Hypothalamus (tissue), 51 donors: ENCODE measurements around the gene HDAC10.
"Not testable (repeated sequence)": the region's sequence is repeated elsewhere in the genome, so short reads cannot be mapped to it uniquely, and the experiment has no call there.

ENCODE experiments used
- DNase-seq, 51 donors: peaks; one replicate each; lab custom pipeline; 2025; lab: John Stamatoyannopoulos, UW

HDAC10 gene

DNA sequence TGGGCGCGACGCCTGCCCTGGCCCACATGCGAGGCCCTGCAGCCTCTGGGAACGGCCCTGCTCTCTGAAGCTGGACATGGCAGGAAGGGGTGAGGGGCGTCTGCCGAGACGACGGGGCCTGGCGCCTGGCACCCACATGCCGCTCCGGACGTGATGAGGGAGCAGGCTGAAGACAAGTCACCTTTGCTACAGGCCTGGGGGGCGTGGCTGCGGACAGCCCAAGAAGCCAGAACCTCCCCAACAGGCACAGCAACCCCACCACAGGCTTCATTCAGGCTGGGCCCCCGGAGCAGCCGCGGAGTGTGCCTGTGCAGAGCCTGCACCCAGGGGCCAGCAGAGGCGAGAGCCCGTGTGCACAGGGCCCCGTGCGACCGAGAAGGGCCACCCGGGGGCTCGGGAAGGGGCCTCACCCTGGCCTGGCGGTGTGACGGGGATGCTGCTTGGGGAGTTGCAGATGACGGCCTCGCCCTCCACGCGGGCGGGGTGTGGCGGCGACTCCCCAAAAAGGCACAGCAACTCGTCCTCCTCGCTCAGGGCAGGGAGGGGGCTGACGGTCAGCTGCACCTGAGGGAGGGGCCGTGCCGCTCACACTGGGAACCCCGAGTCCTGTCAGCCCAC, 35.7 kb upstream of the HDAC10 start:
- DNase-seq = no peak

DNA sequence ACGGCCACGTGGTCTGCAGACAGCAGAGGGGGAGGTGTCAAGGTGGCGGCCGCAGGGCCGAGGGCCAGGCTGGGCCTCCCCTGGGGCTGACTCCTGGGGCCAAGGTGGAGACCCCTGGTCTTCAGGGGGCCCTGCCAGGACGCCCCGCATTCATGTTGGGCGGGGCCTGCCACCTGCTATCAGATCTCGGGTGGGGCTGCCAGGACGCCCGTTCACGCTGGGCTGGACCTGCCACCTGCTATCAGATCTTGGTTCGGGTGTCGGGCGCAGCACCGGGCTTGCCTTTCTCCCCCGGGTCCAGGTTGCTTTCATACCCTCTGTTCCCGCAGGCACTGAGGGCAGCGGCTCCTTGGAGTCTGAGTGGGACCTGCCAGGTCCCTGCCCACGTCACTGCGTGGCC, 35.2 kb upstream of the HDAC10 start:
- no peak for DNase-seq

DNA sequence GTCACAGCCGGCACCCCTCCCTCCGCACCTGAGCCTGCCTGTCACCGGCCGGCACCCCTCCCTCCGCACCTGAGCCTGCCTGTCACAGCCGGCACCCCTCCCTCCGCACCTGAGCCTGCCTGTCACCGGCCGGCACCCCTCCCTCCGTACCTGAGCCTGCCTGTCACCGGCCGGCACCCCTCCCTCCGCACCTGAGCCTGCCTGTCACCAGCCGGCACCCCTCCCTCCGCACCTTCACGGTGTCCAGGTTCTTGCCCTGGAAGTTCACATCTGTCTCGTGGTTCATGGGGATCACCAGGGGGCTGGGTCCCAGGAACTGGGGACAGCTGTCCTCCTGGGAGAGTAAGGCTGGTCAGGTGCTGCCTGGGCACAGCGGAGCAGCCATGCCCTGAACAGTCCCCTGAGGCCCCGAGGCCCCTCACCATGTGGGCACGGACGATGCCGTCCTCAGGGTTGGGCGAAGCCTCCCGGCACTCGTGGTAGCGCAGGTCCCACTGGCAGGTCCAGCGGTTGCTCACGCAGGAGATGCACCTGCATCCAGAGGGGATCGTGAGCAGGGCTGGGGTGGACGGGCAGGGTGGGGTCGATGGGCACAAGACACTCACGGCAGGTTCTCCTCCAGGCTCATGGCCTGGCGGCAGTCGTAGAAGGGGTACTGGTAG, 34.6 kb upstream of the HDAC10 start:
- DNase-seq = no peak

DNA sequence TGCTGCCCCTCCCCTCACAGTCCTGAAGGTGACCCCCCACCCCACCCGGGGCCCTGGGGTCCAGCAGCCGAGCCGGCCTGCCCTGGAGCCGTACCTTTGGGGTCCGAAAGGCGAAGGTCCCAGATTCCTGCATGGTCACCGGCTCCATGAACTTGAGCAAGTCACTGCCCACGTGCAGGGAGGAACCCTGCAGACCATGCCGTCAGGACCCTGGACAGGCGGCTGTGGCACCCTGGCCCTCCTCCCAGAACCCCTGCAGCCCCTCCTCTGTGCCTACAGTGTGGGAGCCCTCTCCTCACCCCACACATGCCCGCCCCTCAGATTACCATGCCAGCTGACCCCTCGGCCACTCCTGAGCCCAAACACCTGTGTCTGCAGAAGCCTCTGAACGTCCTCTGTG, 33.4 kb upstream of the HDAC10 start:
- DNase-seq = no peak

DNA sequence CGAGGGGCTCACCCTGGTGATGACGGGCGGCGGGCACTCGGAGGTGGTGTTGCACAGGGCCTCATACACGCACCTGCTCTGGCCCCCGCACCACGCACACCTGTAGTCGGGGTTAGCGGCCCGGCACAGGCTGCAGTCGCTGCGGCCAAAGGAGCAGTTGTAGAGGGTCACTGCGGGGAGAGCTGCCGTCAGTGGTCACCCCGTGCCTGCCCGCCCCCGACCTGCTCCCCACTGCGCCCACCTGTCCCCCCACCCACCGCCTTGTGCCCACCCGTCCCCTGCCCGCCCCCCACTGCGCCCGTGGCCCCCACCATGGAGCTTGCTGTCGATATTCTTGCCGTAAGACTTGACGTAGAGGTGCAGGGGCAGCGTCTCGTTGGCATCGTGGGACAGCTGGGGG, 32.8 kb upstream of the HDAC10 start:
- no peak for DNase-seq

DNA sequence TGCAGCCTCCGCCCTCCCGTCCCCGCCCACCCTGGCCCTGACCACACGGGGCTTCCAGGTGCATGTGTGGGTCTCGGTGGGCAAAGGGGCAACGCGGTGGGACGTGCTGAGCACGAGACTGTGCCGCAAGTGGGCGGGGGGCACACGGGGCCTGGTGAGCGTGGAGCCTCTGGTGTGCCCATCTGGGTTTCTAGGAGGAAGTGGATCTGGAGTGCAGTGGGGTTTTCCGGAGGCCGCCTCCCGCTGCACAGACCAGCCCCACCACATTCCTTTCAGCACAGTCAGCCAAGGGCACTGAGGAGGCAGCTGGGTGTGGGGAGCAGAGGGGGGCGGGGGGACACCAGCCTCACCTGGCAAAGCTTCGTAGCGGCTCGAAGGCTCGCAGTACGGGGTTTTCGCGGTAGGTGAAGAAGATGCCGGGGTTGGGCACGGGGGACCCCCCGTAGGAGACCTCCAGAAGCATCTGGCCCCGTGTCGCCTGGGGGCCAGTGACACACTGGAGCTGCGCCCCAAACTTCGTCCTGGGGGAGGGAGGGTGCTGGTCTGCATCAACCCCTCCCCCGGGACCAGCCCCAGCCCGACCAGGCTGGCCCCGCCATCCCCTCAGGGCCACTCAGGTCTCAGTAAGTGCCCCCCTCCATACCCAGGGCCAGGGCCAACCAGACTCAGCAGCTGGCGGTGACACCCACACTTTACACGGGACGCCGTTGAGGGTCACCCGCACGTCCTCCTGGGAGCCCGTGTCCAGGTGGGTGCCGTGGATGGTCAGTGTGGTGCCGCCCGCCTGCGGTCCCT, 31.5 kb upstream of the HDAC10 start:
- DNase-seq = no peak

DNA sequence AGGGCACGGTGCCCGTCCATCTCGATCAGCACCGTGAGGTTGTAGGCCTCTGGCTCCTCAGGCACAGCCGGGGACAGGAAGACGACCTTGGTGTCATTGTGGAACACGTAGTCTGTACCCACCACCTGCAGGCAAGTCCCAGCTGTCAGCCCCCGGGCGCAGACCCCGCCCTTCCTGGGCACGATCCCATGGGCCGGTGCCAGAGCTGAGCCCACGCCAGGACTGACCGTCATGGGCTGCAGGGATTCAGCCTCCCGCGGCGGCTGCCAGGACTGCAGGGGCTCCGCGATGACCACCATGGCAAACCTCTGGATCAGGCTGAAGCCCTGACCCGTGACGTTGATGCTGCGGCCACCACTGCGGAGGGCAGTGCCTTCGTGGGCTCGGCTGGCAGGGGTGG, 30.9 kb upstream of the HDAC10 start:
- DNase-seq = no peak

DNA sequence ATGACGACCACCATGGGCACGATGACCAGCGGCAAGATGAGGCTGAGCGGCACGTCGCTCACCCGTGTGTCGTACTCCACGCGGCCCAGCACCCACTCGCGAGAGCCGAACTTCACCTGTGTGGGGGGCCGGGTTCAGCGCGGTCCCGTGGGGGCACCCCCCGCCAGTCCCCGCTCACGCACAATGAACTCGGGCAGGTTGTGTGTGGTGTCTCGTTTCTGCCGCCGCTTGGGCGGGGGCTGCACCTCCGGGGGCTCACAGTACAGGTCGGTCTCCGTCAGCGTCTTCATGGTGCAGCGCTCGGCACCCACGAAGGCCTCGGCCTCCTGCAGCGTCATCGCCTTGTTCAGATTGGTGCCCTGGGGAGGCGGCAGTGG, 30.3 kb upstream of the HDAC10 start:
- no peak for DNase-seq

DNA sequence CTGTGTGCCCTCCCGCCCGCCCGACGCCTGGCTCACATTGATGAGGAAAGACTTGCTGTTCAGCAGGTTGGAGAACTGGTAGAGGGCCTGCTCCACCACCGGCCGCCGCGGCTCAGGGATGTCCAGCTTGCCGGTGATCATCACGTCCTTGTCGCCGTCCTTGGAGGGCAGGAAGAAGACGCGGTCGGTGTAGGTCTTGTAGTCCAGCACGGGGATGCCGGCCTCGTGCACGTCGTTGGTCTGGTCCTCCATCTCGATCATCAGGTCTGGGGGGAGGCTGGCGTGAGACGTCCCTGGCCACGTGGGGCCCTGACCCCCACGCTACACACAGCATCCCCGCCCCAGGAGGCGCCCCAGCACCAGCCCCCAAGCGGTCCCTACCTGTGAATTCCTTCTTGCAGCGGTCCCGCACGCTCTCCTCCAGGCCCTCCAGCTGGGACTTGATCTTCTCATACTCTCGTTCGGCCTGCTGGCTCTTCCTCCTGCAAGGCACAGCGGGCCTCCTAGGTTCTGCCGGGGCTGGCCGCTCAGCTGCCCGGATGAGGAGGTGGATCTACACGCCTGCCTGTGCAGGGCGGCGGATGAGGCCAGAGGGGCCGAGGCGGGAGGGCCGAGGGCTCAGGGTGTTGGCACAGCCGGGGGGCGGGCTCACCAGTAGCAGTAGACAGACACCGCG, 29.8 kb upstream of the HDAC10 start:
- DNase-seq = no peak

DNA sequence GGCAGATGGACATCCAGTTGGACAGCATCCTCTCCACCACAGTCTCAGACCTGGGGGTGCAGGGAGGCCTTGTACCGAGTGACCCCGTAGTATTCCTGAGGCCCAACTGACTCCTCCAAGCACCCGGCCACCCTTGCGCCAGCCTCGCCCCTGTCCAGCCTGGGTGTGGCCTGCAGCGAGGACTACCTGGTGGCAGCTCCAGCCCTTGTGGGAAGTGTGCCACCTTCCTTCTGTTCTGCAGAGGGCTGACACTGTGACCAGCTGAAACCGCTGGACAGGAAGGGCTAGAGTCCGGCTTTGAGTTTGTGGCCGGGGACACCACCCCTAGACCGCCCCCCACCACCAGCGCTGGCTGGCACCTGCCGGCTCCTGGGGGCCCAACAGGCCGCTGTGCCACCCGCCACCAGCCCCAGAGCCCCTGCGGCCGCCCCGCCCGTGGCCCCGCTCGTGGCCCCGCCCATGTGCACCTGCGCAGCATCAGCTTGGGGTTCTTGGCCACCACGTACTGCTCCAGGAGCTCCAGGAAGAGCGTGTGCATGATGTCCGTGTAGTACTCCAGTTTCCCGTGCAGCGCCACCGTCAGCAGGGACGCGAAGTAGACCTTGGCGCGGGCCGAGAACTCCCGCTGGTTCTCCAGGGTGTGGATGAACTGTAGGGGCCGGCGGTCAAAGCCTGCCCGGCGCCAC, 29.1 kb upstream of the HDAC10 start:
- DNase-seq = no peak

DNA sequence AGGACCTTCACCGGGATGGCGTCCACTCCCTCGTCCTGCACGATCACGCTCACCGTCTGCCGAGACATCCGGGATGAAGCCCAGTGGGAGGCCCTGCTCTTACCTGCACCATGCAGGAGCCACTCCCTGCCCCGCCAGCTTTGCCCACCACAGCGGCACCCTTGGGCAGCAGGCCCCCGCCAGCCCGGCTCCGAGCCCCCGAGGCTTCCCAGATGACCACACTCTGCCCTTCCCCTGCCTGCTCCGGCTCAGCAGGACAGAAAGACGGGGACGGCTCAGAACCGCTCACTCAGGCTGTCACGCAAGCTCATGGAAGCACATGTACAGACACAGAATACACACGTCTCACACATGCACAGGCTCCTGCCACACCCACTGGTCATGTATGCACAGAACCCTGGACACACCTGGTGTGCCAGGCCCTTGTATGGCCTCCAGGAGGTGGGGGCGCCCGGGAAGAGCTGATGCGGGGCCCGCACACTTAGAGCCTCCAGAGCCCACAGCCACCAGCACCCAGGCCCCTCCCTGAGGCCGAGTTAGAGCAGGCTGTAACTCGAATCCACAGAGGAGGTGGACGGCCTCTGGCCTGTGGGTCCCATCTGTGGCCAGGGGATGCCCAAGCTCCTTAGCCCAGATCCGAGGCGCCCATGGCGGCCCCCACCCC, 28.0 kb upstream of the HDAC10 start:
- no peak for DNase-seq

DNA sequence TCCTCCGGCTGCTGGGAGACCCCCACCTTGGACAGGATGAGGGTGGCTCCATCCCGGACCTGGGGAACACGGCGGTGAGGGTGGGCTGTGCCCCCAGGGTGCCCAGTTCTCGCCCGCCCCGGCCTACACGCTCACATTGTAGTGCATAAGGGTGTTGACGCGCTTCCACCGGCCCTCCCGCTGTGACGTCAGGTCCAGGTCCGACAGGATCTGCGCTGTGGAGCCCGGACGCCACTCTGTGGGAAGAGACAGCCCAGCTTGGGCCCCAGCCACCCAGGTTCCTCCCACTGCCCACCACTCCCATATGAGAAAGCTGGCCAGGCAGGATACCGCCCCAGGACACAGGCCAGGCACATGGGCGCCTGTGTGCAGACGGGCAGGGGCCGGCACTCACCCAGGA, 27.4 kb upstream of the HDAC10 start:
- DNase-seq = no peak

DNA sequence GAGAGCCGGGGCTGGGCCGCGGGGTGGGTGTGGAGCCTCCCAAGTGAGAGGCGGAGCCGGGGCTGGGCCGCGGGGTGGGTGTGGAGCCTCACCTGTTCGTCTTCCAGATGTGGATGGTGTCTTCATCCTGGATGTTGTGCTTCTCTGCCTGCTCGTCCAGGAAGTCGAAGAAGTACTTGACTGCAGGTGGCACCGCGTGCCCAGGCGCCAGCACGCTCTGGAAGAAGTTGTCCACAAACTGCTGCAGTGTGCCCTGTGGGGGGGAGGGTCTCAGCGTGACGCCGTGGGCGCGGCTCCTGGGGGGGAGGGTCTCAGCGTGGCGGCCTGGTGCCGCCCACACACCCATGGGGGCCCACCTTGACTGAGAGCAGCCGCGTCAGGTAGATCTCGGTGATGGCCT, 26.7 kb upstream of the HDAC10 start:
- DNase-seq = no peak

DNA sequence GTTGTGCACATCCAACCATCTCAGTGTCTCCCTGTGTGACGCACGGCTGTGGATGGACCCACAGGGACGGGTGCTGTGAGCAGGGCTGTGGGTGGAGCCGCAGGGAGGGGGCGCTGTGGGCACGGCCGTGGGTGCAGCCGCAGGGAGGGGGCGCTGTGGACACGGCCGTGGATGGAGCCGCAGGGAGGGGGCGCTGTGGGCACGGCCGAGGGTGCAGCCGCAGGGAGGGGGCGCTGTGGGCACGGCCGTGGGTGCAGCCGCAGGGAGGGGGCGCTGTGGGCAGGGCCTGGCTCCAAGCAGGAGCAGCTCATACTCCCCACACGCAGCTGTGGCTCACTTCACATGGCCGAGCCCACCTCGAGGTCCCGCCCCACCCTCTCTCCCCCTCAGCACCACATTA, 25.1 kb upstream of the HDAC10 start:
- DNase-seq = peak in 49 of 51 donors; percentile 31 to 96 (median 72)

DNA sequence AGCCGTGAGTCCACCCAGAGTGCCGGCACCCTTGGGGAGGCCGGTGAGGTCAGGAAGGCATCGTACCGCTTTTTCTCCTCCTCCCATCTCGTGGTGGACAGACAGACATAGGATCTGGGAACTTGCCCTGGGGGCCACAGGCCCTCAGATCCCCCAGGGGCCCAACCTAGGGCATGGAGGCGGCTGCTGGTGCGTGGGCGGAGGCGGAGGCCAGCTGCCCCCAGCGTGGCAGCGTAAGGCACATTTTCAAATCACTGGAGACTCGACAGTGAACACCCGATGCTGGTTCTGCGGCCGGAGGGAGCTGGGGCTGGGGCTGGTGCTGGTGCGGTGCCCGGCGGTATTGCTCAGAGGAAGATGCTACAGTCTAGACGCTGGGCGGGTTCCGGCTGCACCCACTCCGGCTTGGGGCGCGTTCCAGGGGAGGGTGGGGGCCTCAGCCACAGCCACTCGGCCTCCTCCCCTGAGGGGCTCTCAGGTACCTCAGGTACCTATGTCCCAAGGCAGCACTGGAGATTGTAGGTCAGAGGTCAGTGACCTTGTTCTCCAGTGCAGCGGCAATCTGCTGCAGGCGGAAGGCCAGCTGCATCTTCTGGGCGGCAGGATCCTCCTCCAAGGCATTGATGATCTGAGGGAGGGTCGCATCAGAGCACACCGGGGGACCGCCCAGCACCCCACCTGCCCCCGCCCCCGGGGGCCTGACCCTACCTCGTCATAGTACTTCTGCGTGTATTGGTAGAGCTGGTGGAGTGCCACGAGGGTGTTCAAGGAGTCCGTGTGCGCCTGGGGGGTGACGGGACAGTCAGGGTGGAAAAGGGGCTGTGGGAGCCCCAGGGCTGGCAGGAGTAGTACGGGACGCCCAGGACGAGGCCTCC, 24.4 kb upstream of the HDAC10 start:
- DNase-seq = no peak

DNA sequence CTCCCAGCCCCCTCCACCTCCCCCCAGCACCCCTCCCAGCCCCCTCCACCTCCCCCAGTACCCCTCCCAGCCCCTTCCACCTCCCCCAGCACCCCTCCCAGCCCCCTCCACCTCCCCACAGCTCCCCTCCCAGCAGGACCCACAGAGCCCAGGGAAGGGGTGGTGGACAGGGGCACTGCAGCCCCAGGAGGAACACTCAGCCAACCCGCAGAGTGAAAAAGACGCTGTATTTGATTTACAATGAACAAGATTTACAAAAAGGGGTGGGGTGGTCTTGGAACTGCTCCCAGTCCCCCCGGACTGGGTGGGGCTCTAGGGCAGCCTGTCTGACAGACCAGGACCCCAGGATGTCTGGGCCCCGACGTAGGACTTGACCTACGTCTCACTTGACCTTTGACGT, 23.7 kb upstream of the HDAC10 start:
- DNase-seq = no peak

DNA sequence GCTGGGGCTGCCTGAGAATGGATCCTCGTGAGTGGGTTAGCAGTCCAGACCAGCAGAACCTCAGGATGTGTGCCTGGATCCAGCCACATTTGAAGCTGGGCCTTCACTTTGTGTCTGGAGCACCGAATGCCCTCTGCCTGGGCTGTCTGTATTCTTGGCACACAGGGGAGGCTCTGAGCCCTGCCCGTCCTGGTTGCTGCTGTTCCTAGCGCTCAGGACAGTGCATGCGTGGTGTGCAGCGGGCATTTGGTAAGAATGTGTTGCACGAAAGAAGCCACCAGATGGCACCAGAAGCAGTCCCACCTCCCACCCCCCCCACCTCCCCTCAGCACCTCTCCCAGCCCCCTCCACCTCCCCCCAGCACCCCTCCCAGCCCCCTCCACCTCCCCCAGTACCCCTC, 23.2 kb upstream of the HDAC10 start:
- peak in 31 of 51 donors; percentile 12 to 70 (median 46) for DNase-seq

DNA sequence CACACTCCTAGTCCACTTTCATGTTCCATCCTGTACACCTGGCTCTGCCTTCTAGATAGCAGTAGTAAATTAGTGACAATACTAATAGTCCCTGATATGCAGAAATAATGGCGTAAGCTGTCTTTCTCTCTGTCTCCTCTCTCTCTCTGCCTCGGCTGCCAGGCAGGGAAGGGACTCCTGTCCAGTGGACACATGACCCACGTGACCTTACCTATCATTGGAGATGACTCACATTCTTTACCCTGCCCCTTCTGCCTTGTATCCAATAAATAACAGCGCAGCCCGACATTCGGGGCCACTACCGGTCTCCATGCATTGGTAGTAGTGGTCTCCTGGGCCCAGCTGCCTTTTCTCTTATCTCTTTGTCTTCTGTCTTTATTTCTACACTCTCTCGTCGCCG, 22.7 kb upstream of the HDAC10 start:
- DNase-seq = not testable (repeated sequence)

DNA sequence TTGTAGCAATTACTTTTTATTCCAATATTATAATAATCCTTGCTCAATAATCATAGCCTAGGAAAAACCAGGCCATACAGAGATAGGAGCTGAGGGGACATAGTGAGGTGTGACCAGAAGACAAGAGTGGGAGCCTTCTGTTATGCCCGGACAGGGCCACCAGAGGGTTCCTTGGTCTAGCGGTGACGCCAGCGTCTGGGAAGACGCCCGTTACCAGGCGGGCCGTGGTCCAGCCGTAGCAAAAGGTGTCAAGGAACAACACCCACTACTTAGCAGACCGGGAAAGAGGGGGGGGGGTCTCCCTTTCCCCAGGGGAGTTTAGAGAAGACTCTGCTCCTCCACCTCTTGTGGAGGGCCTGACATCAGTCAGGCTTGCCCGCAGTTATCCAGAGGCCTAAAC, 22.3 kb upstream of the HDAC10 start:
- DNase-seq = not testable (repeated sequence)
